BJ (cell line): ENCODE measurements around the gene SIRT5. TPM values are rescaled to one million over a fixed set of nuclear protein-coding genes. Genes with fewer than 3 reads are reported as not detected.

Experiments
- CTCF ChIA-PET: fragments of 350-600 bp; formaldehyde crosslinking; extraction: SDS; loops from one replicate; lab custom pipeline; 2021; ENCODE audit warnings: antibody characterized with exemption, inconsistent platforms; lab: Yijun Ruan, JAX
- POLR2A ChIA-PET: fragments of 300-600 bp; sonication (Branson Sonifier 250); formaldehyde crosslinking; extraction: SDS; loops from one replicate; lab custom pipeline; 2021; ENCODE audit warnings: antibody characterized with exemption; lab: Charles Lee
- DNase-seq: peaks from one replicate; pipeline ENCODE4 v3.0.0-alpha.2; 2011; ENCODE audit warnings: low read depth
- H3K27me3 ChIP-seq: 2 replicates; pipeline ENCODE4 v1.6.0; 2011; ENCODE audit warnings: low read length; ENCODE audit not compliant: control insufficient read depth, insufficient read depth
- H3K36me3 ChIP-seq: 2 replicates; pipeline ENCODE4 v1.5.1; 2011; ENCODE audit warnings: low read length; ENCODE audit not compliant: control insufficient read depth, insufficient read depth
- H3K4me3 ChIP-seq: 2 replicates; pipeline ENCODE4 v1.5.1; 2011; ENCODE audit warnings: low read depth, mild to moderate bottlenecking, control low read depth, low read length
- CTCF ChIP-seq: IDR thresholded peaks from 2 replicates; pipeline ENCODE4 v1.5.1; 2011; ENCODE audit warnings: low read depth, mild to moderate bottlenecking, control low read depth, inconsistent platforms, low read length, moderate library complexity; ENCODE audit not compliant: insufficient read depth
- polyA plus RNA-seq: library from polyadenylated mRNA; depleted of rRNA; stranded (reverse); fragments of >200 nt; gene quantifications from 2 replicates; pipeline ENCODE4 v1.2.3, GENCODE V29; 2011

Gene SIRT5
- polyA plus RNA-seq, 1 experiment: 4.6 TPM

- CTCF ChIA-PET: interaction anchor here (0.5 to 2.1 kb wide), 11 partner anchors 15 to 493 kb away, joined by 3 to 14 read pairs (median 3); partner anchors contain the start of gene TBC1D7
Observed at GRCh38 chr6:13573669-13574110, 711 bp upstream of the SIRT5 start.

GRCh38 chr6:13574149-13574570, 241 bp upstream of the SIRT5 start:
- no peaks in the 10 kb centered on the region for H3K36me3 ChIP-seq
- peaks cover 1% of the 10 kb centered on the region for H3K27me3 ChIP-seq
- CTCF ChIA-PET: interaction anchor here (0.6 to 2.5 kb wide), 33 partner anchors 8 to 667 kb away, joined by 3 to 25 read pairs (median 5); partner anchors contain the start of genes GFOD1, NOL7 and TBC1D7
- TF ChIP-seq CTCF: peak; percentile 37; the same call in 1 of the 2 replicates
- H3K4me3 ChIP-seq: peak overlapping the region; percentile 90
- DNase-seq: peak; percentile 52
- POLR2A ChIA-PET: interaction anchor here (0.6 kb wide), 2 partner anchors 52 to 313 kb away, joined by 4 to 9 read pairs; no protein-coding TSS in a partner anchor

More at GRCh38 chr6:13573669-13574110, 711 bp upstream of the SIRT5 start:
- peak overlapping the region; percentile 90 for H3K4me3 ChIP-seq
- TF ChIP-seq CTCF: no peak
- no peak for DNase-seq
- H3K27me3 ChIP-seq: peaks cover 1% of the 10 kb centered on the region
- H3K36me3 ChIP-seq: no peaks in the 10 kb centered on the region
- POLR2A ChIA-PET: interaction anchor here (0.6 kb wide), 1 partner anchor 313 kb away, joined by 4 read pairs; no protein-coding TSS in a partner anchor

- Histone ChIP-seq H3K27me3 (no peaks in the 10 kb centered on the region), H3K4me3 (peak overlapping the region; percentile 90), H3K36me3 (peaks cover 2% of the 10 kb centered on the region; the same call in 1 of the 2 replicates)
- DNase-seq: no peak
- POLR2A ChIA-PET: interaction anchor here (0.5 kb wide), 1 partner anchor 19 kb away, joined by 4 read pairs; no protein-coding TSS in a partner anchor
- CTCF ChIA-PET: interaction anchor here (0.7 to 2.5 kb wide), 35 partner anchors 9 to 668 kb away, joined by 3 to 25 read pairs (median 4); partner anchors contain the start of genes GFOD1, NOL7 and TBC1D7
- peak; percentile 78; the same call in 1 of the 2 replicates for TF ChIP-seq CTCF
Observed at GRCh38 chr6:13575377-13575775, 975 bp downstream of the SIRT5 start.

- no peak for TF ChIP-seq CTCF
- Histone ChIP-seq H3K27me3 (no peaks in the 10 kb centered on the region), H3K36me3 (peaks cover 2% of the 10 kb centered on the region; the same call in 1 of the 2 replicates), H3K4me3 (no peak overlapping the region)
- DNase-seq: no peak
- POLR2A ChIA-PET: no interaction called here
- CTCF ChIA-PET: interaction anchor here (0.6 to 2.5 kb wide), 9 partner anchors 8 to 965 kb away, joined by 3 to 25 read pairs (median 8); partner anchors contain the start of gene NOL7
Observed at GRCh38 chr6:13576017-13576416, 1.6 kb downstream of the SIRT5 start.

- Histone ChIP-seq H3K27me3 (no peaks in the 10 kb centered on the region), H3K4me3 (no peak overlapping the region), H3K36me3 (peaks cover 2% of the 10 kb centered on the region; the same call in 1 of the 2 replicates)
- no peak for DNase-seq
- ChIA-PET POLR2A (no interaction called here), CTCF (no interaction called here)
- TF ChIP-seq CTCF: no peak
Observed at GRCh38 chr6:13577926-13578325, 3.5 kb downstream of the SIRT5 start.
